ENCODE results near the gene ZCCHC2.

DNA sequence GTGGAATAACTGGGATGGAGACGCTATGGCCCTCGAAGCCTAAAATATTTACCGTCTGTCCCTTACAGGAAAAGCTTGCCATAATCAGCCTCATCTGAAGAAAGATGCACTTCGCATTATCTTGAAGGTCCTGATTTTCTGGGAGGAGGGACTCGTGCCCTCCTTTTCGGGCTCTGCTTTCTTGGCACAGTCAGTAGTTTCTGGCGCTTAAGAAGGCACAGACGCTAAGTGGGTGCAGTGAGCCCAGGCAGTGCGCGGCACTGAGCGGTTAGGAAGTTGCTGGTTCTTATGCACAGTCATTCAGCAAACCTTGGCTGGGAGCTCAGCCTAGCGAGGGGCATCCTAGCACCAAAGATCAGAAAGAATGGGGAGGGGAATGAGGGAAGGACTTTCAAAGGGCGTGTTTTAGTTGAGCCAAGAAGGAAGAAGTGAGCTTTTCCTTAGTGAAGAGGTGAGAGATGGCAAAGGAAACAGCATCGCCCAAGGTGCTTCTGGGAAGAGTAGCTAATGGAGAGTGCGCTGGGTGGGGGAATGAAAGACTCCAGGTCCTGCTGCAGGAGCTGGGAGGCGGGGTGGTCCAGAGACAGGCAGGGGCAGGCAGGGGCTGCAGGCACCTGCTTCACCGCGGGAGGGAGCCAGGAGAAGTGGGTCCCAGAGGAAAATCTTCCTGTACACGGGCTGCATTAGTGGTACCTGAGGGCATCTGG is 64.1 kb downstream of the ZCCHC2 start:
- TF ChIP-seq POLR2A (IDR thresholded peaks at IDR 0.05) = no peak
- TF ChIP-seq, protein P1, sequence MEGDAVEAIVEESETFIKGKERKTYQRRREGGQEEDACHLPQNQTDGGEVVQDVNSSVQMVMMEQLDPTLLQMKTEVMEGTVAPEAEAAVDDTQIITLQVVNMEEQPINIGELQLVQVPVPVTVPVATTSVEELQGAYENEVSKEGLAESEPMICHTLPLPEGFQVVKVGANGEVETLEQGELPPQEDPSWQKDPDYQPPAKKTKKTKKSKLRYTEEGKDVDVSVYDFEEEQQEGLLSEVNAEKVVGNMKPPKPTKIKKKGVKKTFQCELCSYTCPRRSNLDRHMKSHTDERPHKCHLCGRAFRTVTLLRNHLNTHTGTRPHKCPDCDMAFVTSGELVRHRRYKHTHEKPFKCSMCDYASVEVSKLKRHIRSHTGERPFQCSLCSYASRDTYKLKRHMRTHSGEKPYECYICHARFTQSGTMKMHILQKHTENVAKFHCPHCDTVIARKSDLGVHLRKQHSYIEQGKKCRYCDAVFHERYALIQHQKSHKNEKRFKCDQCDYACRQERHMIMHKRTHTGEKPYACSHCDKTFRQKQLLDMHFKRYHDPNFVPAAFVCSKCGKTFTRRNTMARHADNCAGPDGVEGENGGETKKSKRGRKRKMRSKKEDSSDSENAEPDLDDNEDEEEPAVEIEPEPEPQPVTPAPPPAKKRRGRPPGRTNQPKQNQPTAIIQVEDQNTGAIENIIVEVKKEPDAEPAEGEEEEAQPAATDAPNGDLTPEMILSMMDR (IDR thresholded peaks at IDR 0.05) = no peak
- no peak for TF ChIP-seq POLR2AphosphoS5 (IDR thresholded peaks at IDR 0.05)
- TF ChIP-seq EP300 (IDR thresholded peaks at IDR 0.05) = no peak

Measured in upper lobe of left lung (tissue), 4 donors.